K562 (cell line): Measurements from ENCODE around the gene CALML4. TPM values are rescaled to one million over a fixed set of nuclear protein-coding genes. Genes with fewer than 3 reads are reported as not detected.

Experiments
- ATAC-seq: fragments of 200-7000 bp; cut with Tn5 transposase; 3 replicates; pipeline ENCODE4 v1.9.1; 2020; ENCODE audit warnings: moderate library complexity
- BruUV-seq: library from RNA; stranded (reverse); fragments of 400-500 nt; replicated peaks from 2 replicates; lab custom pipeline; 2021; lab: Mats Ljungman, UMichigan
- CTCF ChIA-PET: fragments of 300-600 bp; formaldehyde crosslinking; extraction: SDS; loops from one replicate; lab custom pipeline; 2021; ENCODE audit warnings: low intra/inter-chr PET ratio; lab: Yijun Ruan, JAX
- POLR2A ChIA-PET: fragments of 300-600, 350-650 bp; sonication (Branson Sonifier 250); formaldehyde crosslinking; extraction: SDS; loops from one replicate; lab custom pipeline; 2021; ENCODE audit warnings: antibody characterized with exemption, inconsistent platforms; lab: Yijun Ruan, JAX
- DNase-seq, 4 experiments: peaks; one replicate each; pipeline versions ENCODE4 v3.0.0 to v3.0.0-alpha.2; 2011 to 2018; ENCODE audit warnings: low spot score in 3 of 4, mixed read lengths in 3 of 4; ENCODE audit errors: extremely low read depth in 1 of 4
- FAIRE-seq: peaks from 2 replicates; lab custom pipeline; 2011; peaks lifted over from hg19 to GRCh38; lab: Jason Lieb, UNC
- H2AFZ ChIP-seq: 2 replicates; pipeline ENCODE4 v1.6.0; 2011; ENCODE audit warnings: low read depth, low read length, control low read depth, inconsistent platforms
- H3K27ac ChIP-seq: fragments of 200-600 bp; 3 replicates; pipeline ENCODE4 v1.8.0; 2011; ENCODE audit warnings: low read depth, mild to moderate bottlenecking, control low read depth, inconsistent platforms, low read length, moderate library complexity, mixed read lengths; ENCODE audit errors: extremely low read depth
- H3K27me3 ChIP-seq, 2 experiments: fragments of 300-600 bp in 1 of 2; 2 replicates in 1 of 2; 3 replicates in 1 of 2; pipeline versions ENCODE4 v1.6.0 to v1.8.0; 2011; ENCODE audit warnings: inconsistent platforms in 2 of 2, low read length in 2 of 2, mild to moderate bottlenecking in 1 of 2, mixed read lengths in 1 of 2, moderate library complexity in 1 of 2; ENCODE audit not compliant: control insufficient read depth in 2 of 2, insufficient read depth in 2 of 2
- H3K36me3 ChIP-seq: fragments of 300-600 bp; 3 replicates; pipeline ENCODE4 v1.8.0; 2011; ENCODE audit warnings: mild to moderate bottlenecking, low read length, inconsistent platforms; ENCODE audit not compliant: control insufficient read depth, insufficient read depth
- H3K4me1 ChIP-seq, 2 experiments: fragments of 200-600 bp in 1 of 2; replicated peaks in 1 of 2; 2 replicates in 1 of 2; 3 replicates in 1 of 2; pipeline versions ENCODE4 v1.5.1 to v1.8.0; 2011; ENCODE audit warnings: inconsistent platforms in 2 of 2, low read length in 2 of 2, mild to moderate bottlenecking in 1 of 2, mixed read lengths in 1 of 2, moderate library complexity in 1 of 2; ENCODE audit not compliant: control insufficient read depth in 2 of 2, insufficient read depth in 2 of 2
- H3K4me2 ChIP-seq: 2 replicates; pipeline ENCODE4 v1.6.1; 2011; ENCODE audit warnings: low read length, control low read depth, inconsistent platforms, mixed read lengths; ENCODE audit not compliant: insufficient read depth
- H3K4me3 ChIP-seq: fragments of 200-600 bp; sonication (generic), shearing (Covaris generic); 2 replicates; pipeline ENCODE4 v1.5.1; 2016; ENCODE audit warnings: control low read depth, inconsistent platforms
- H3K79me2 ChIP-seq: fragments of 200-600 bp; 3 replicates; pipeline ENCODE4 v1.8.0; 2011; ENCODE audit warnings: low read length, inconsistent platforms; ENCODE audit not compliant: control insufficient read depth, insufficient read depth
- H3K9ac ChIP-seq, 2 experiments: 2 replicates each; pipeline versions ENCODE4 v1.6.0 to v1.6.1; 2011; ENCODE audit warnings: low read depth in 2 of 2, low read length in 2 of 2, control low read depth in 1 of 2, inconsistent platforms in 1 of 2, mild to moderate bottlenecking in 1 of 2, mixed read lengths in 1 of 2; ENCODE audit not compliant: insufficient read depth in 1 of 2
- H3K9me1 ChIP-seq: one replicate; pipeline ENCODE4 v1.6.0; 2011; ENCODE audit warnings: inconsistent platforms, mild to moderate bottlenecking, low read length, moderate library complexity; ENCODE audit not compliant: control insufficient read depth, insufficient read depth
- H3K9me3 ChIP-seq: replicated peaks from 2 replicates; pipeline ENCODE4 v1.5.1; 2011; ENCODE audit warnings: low read depth, low read length, inconsistent platforms; ENCODE audit not compliant: control insufficient read depth, insufficient read depth
- H4K20me1 ChIP-seq: replicated peaks from 2 replicates; pipeline ENCODE4 v1.6.1; 2011; ENCODE audit warnings: low read length, inconsistent platforms, mixed read lengths; ENCODE audit not compliant: control insufficient read depth, insufficient read depth
- BRF1 ChIP-seq: IDR thresholded peaks from 3 replicates; pipeline ENCODE4 v1.6.1; 2011; ENCODE audit warnings: borderline replicate concordance, mild to moderate bottlenecking; ENCODE audit not compliant: insufficient read length; ENCODE audit errors: extremely low read depth
- KLF1 ChIP-seq: fragments of 450-650 bp; IDR thresholded peaks from 2 replicates; pipeline ENCODE4 v1.6.1; 2016; ENCODE audit warnings: missing genetic modification characterization, missing compliant biosample characterization
- MAFG ChIP-seq: fragments of 450-650 bp; conservative IDR thresholded peaks from 2 replicates; pipeline ENCODE4 v1.6.1; 2016; ENCODE audit warnings: missing genetic modification characterization, missing compliant biosample characterization
- POLR2AphosphoS2 ChIP-seq: IDR thresholded peaks from 2 replicates; pipeline ENCODE4 v1.6.1; 2012; ENCODE audit warnings: low read length, improper control_type of control experiment
- WGBS: fragments of 100-300 bp; shearing (Covaris generic); methylation state at CpG from one replicate; pipeline ENCODE4 v1.1.6; 2016; ENCODE audit warnings: low coverage, mixed read lengths; ENCODE audit not compliant: insufficient coverage; ENCODE audit errors: missing lambda C conversion rate; 5-methylcytosine and 5-hydroxymethylcytosine counted together
- in situ Hi-C: fragments of 300-500 bp; cut with MboI; formaldehyde crosslinking; loops from 4 replicates; pipeline ENCODE4 v1.15.0; 2018; ENCODE audit warnings: inconsistent platforms, mixed read lengths
- intact Hi-C: fragments of 100-400 bp; cut with micrococcal nuclease; formaldehyde crosslinking; loops from 2 replicates; pipeline ENCODE4 v1.14.2; 2022
- polyA plus RNA-seq, 8 experiments: library from polyadenylated mRNA; depleted of rRNA in 4 of 8; stranded (reverse) in 5 of 8; unstranded in 3 of 8; fragments of >200 nt; fragmentation: Nextera tagmentation in 2 of 8; fragmentation: Illumina TruSeq in 1 of 8; extraction: Ambion mirVana in 2 of 8; extraction: Trizol in 1 of 8; gene quantifications; 2 replicates each; pipeline versions ENCODE4 v1.2.1 to v1.2.3, GENCODE V29; 2011 to 2014; ENCODE audit warnings: inconsistent platforms in 1 of 8, missing spikeins in 1 of 8
- total RNA-seq, 7 experiments: library from RNA; depleted of rRNA in 6 of 7; stranded (reverse); fragments of >200 nt in 6 of 7; fragmentation: Illumina TruSeq in 2 of 7; extraction: Trizol in 2 of 7; gene quantifications; 2 replicates each; pipeline versions ENCODE4 v1.2.1 to v1.2.3, GENCODE V29; 2011 to 2021; ENCODE audit warnings: low replicate concordance in 1 of 7

The CALML4 gene
- total and polyA plus RNA-seq, 9 of the 15 experiments (the other 6 are each of a cell fraction or from before 2014, with no cell fraction given), result 2.8 to 30.6 (median 15.5) TPM

DNA sequence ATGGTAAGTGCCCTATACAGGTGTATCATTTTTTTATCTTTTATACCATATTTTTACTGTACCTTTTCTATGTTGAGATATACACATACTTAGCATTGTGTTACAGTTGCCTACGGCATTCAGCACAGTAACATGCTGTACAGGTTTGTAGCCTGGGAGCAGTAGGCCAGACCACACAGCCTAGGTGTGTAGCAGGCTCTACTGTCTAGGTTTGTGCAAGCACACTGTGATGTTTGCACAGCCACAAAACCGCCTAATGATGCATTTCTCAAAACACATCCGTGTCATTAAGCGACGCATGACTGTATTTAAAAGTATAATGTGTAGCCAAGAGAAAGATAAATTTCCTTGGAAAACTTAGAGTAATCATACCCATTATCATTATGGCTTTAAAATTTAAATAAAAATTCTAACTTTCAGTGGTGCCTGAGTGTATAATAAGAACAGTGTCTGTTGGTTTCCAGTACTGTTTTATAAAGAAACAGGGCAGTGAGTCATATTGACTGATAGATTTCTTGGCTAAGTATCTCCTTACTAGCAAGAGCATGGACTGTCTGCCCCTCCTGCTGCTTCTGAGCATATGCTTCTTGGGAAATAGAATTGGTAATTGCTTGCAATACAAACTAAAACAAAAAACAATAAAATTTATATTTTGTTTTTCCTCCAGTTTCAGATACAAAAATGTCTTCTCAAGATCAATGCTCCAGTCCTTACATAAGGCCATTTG lies 18.3 kb downstream of the CALML4 start:
- Histone ChIP-seq H3K27ac (no peak overlapping the region), H2AFZ (no peak overlapping the region), H4K20me1 (no peaks in the 10 kb centered on the region), H3K36me3 (peaks cover 87% of the 10 kb centered on the region), H3K4me2 (no peak overlapping the region), H3K9me1 (no peaks in the 10 kb centered on the region), H3K9ac (no peak overlapping the region), H3K4me1 (no peaks in the 10 kb centered on the region), H3K9me3 (no peaks in the 10 kb centered on the region), H3K79me2 (no peaks in the 10 kb centered on the region), H3K27me3 (no peaks in the 10 kb centered on the region), H3K4me3 (no peak overlapping the region)
- intact Hi-C loops (no loop called here), in situ Hi-C loops (no loop called here)
- WGBS, result 75% methylated on average over 5 of the region's 5 CpGs
- TF ChIP-seq KLF1 (tag) (no peak), MAFG (tag) (no peak), BRF1 (no peak), POLR2AphosphoS2 (0 out of 2 replicates have a peak, but pooled peaks have one; percentile 10)
- POLR2A ChIA-PET, result interaction anchor here (1.2 kb wide), 1 partner anchor 12 kb away, joined by 3 read pairs; no protein-coding TSS in a partner anchor
- BruUV-seq, result no TSS peak
- FAIRE-seq (no peak), ATAC-seq (no peak; the same call in 2 of the 3 replicates), DNase-seq (no peak)
- CTCF ChIA-PET, result no interaction called here
